ENCODE measurements around the gene ZHX3. TPM values are rescaled to one million over a fixed set of nuclear protein-coding genes. Genes with fewer than 3 reads are reported as not detected.
"Not testable (repeated sequence)": the region's sequence is repeated elsewhere in the genome, so short reads cannot be mapped to it uniquely, and the experiment has no call there.

The ZHX3 gene
- total RNA-seq, 1 donor from 2014 or later = 13.4 TPM

DNA sequence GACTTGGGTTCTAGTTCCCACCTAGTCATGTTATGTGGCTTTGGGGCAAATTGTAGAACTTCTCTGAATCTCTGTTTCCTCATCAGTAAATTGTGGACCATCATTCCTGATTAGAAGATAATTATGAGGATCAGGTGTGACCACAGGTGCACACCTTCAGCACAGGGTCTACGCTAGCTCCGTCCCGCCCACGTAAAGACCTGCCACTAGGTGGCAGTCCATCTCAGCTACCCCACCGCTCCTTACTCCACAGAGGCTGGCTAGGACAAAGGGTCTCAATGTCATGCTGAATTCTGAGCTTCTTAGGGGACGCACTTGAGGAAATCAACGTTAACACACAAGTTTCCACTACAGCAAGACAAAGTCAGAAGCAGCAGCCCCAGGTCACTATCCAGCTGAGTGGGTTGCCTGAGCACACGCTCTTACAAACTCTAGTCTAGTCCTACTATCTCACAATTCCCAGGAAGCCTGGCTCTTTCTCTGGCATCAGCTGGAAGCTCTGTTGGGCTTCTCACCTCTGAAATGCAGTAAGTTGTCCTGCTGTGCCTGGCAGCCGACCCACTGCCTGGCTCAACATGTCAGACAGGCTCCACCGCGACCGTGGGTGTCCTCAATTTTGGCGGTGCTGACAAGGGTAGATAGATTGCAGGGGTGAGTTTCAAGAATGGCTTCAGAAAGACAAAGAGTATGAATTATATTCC lies 182.2 kb downstream of the ZHX3 start:
- no peak for DNase-seq (ENCODE audit: low read depth)

DNA sequence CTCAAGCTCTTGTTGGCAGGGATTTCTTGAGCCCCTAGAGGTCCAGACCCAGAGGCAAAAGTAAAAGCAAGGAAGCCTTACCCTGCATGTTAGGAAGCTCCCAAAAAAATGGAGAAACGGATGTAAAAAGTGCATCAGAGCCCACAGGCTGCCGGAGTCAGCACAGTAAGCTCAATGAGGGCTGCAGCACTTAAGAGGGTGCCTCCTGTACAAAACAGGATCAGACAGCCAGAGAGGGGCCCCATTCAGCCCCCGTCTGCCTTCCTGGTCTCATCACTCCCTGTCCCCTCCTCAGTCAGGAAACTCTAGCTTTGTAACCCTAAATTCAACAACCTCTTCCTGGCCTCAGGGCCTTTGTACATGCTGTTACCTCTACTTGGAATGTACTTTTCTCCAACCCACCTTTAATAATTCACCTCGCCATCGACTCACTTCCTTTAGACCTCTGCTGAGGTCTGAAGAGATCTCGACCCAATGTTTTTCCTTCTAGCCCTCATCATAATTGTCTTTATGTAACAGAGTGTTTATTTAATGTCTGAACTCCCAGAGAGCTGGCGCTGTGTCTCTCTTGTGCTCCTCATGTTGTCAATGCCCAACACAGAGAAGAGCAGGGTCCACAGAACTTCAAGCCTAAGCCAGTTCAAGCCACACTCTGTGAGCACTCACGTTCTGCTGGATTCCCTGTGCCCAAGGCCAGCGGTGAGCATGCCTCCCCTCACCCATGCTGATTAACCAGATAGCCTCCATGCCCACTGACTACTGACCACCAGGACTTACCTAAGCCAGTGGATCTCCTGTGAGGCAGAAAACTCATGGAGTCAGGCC lies 183.0 kb downstream of the ZHX3 start:
- no peak overlapping the region for H3K4me3 ChIP-seq (ENCODE audit: low read depth, low read length)
- TF ChIP-seq, protein P1, sequence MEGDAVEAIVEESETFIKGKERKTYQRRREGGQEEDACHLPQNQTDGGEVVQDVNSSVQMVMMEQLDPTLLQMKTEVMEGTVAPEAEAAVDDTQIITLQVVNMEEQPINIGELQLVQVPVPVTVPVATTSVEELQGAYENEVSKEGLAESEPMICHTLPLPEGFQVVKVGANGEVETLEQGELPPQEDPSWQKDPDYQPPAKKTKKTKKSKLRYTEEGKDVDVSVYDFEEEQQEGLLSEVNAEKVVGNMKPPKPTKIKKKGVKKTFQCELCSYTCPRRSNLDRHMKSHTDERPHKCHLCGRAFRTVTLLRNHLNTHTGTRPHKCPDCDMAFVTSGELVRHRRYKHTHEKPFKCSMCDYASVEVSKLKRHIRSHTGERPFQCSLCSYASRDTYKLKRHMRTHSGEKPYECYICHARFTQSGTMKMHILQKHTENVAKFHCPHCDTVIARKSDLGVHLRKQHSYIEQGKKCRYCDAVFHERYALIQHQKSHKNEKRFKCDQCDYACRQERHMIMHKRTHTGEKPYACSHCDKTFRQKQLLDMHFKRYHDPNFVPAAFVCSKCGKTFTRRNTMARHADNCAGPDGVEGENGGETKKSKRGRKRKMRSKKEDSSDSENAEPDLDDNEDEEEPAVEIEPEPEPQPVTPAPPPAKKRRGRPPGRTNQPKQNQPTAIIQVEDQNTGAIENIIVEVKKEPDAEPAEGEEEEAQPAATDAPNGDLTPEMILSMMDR (conservative IDR thresholded peaks at IDR 0.05; ENCODE audit: low read depth, low read length) = no peak
- no peak for DNase-seq (ENCODE audit: low read depth)

More for the DNA sequence above, 182.2 kb downstream of the ZHX3 start:
- H3K4me3 ChIP-seq (ENCODE audit: low read depth, low read length) = no peak overlapping the region
- TF ChIP-seq, protein P1 (conservative IDR thresholded peaks at IDR 0.05; ENCODE audit: low read depth, low read length) = peak; percentile 95

DNA sequence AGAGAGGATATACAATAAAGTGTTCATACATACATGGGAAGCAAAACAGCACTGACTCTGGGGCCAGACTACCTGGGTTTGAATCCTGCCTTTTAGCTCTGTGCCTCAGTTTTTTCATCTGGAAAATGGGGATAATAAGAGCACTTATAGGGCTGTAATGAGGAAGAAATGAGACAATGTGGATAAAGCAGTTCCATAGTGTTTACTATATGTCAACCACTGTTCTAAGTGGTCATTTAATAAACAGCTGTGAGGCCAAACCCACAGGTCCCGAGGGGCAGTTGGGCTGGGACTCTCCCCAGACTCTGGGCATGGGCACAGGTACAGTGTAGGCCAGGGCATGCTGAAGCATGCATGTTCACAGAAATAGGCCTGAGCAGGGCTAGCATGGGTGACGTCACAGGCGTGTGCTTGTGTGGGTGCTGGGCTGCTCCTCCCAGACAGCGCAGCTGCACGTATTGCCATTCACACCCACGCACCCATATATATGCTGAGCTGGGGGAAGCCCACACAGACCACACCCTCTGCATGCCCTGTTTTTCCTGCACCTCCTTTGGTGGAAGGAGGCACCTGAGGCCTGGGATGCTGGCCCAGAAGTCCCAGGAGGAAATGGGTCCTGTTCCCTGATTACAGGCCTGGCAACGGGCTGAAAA lies 183.7 kb downstream of the ZHX3 start:
- DNase-seq (ENCODE audit: low read depth) = no peak
- TF ChIP-seq, protein P1 (conservative IDR thresholded peaks at IDR 0.05; ENCODE audit: low read depth, low read length) = no peak
- no peak overlapping the region for H3K4me3 ChIP-seq (ENCODE audit: low read depth, low read length)

DNA sequence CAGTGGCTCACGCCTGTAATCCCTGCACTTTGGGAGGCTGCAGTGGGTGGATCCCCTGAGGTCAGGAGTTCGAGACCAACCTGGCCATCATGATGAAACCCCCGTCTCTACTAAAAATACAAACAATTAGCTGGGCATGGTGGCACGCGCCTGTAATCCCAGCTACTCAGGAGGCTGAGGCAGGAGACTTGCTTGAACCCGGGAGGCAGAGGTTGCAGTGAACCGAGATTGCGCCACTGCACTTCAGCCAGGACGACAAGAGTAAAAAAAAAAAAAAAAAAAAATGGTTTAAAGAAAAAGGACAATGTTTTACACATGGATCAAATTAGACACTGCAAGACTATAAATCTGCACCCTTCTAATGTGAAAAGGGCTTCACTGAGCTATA lies 185.1 kb downstream of the ZHX3 start:
- not testable (repeated sequence) for DNase-seq (ENCODE audit: low read depth); H3K4me3 ChIP-seq (ENCODE audit: low read depth, low read length)

DNA sequence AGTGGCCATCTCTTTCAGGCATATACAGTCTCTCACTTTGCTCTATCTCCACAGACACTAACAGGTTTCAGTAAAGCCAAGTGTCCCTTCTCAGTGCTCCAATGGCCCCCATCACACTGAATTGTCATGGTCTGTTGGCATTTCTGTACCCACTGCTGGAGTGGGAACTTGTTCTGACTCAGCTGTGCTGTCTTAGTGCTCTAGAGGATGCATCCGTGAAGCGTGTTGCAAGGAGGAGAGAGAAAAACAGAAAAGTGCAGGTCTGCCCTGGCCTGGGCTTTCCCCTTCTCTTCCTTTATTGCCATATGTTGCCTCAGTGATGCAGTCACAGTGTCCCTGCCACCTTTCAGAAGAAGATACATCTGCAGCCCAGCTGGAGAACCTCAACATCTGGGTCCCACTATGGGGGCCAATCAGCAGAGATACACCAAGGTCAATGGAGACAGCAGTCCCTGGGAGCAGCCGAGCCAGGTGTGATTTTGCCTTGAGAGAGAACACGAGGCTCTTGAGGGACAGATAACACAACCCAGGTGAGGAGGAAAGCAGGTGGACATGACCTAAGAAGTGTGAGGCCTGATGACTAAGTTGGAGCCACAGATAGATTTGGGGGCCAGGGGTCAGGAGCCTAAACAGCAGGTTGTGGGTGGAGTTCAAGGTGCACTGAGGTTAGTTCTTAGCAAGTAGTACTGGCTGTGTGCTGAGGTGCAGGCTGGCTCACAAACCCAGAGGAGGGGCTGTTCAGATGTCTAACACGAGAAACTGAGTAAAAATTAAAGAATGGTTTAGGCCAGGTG lies 185.7 kb downstream of the ZHX3 start:
- no peak overlapping the region for H3K4me3 ChIP-seq (ENCODE audit: low read depth, low read length)
- TF ChIP-seq, protein P1 (conservative IDR thresholded peaks at IDR 0.05; ENCODE audit: low read depth, low read length) = no peak
- DNase-seq (ENCODE audit: low read depth) = no peak

Other genes with a start within 250 kb of the ZHX3 start
- 57.9 and 87.5 TPM in 2 replicates for gene PLCG1, start 180.2 kb downstream of the ZHX3 start, total RNA-seq
- 9.3 and 17.8 TPM in 2 replicates for gene LPIN3, start 23.1 kb upstream of the ZHX3 start, total RNA-seq
- 0.40 and 1.2 TPM in 2 replicates for gene EMILIN3, start 49.1 kb upstream of the ZHX3 start, total RNA-seq